IMR-90 (cell line): ENCODE results near the gene WDR43. TPM values are rescaled to one million over a fixed set of nuclear protein-coding genes. Genes with fewer than 3 reads are reported as not detected.

Experiments
- ATAC-seq: fragments of 200-7000 bp; cut with Tn5 transposase; 2 replicates; pipeline ENCODE4 v1.9.1; 2020; ENCODE audit warnings: low read depth, mild to moderate bottlenecking, moderate library complexity
- BruUV-seq: library from RNA; stranded (reverse); fragments of 400-500 nt; replicated peaks from 2 replicates; lab custom pipeline; 2021; lab: Mats Ljungman, UMichigan
- CTCF ChIA-PET: fragments of 300-600 bp; formaldehyde crosslinking; extraction: SDS; loops from one replicate; lab custom pipeline; 2021; ENCODE audit warnings: antibody characterized with exemption; lab: Yijun Ruan, JAX
- POLR2A ChIA-PET: fragments of 300-600 bp; sonication (Branson Sonifier 250); formaldehyde crosslinking; loops from one replicate; lab custom pipeline; 2022; ENCODE audit warnings: antibody characterized with exemption; ENCODE audit not compliant: unreplicated experiment; lab: Charles Lee
- DNase-seq: peaks from one replicate; pipeline ENCODE4 v3.0.0; 2013
- H2AFZ ChIP-seq: replicated peaks from 2 replicates; pipeline ENCODE3; 2013; ENCODE audit warnings: low read length, mild to moderate bottlenecking; ENCODE audit not compliant: poor library complexity
- H2AK5ac ChIP-seq: 2 replicates; pipeline ENCODE4 v1.6.1; 2013; ENCODE audit warnings: low read depth, low read length, inconsistent platforms
- H2AK9ac ChIP-seq: replicated peaks from 2 replicates; pipeline ENCODE3; 2013; ENCODE audit warnings: mild to moderate bottlenecking, low read depth, low read length, moderate library complexity; ENCODE audit not compliant: poor library complexity
- H2BK120ac ChIP-seq: 2 replicates; pipeline ENCODE4 v1.6.1; 2013; ENCODE audit warnings: low read depth, low read length, inconsistent platforms
- H2BK15ac ChIP-seq: 3 replicates; pipeline ENCODE4 v1.6.1; 2013; ENCODE audit warnings: low read depth, low read length, inconsistent platforms
- H2BK20ac ChIP-seq: 2 replicates; pipeline ENCODE4 v1.6.1; 2013; ENCODE audit warnings: low read depth, mild to moderate bottlenecking, inconsistent platforms, low read length, moderate library complexity
- H2BK5ac ChIP-seq: 2 replicates; pipeline ENCODE4 v1.6.1; 2013; ENCODE audit warnings: mild to moderate bottlenecking, low read depth, low read length, inconsistent platforms; ENCODE audit not compliant: poor library complexity, severe bottlenecking
- H3K14ac ChIP-seq: replicated peaks from 2 replicates; pipeline ENCODE4 v1.6.1; 2013; ENCODE audit warnings: low read depth, low read length, inconsistent platforms
- H3K18ac ChIP-seq: 2 replicates; pipeline ENCODE4 v1.6.1; 2013; ENCODE audit warnings: low read depth, low read length, control low read depth
- H3K23ac ChIP-seq: 2 replicates; pipeline ENCODE4 v1.6.1; 2013; ENCODE audit warnings: low read depth, low read length, inconsistent platforms
- H3K27ac ChIP-seq: 2 replicates; pipeline ENCODE4 v1.5.1; 2013; ENCODE audit warnings: mild to moderate bottlenecking, control low read depth, low read length; ENCODE audit not compliant: insufficient read depth
- H3K27me3 ChIP-seq: 2 replicates; pipeline ENCODE4 v1.6.1; 2013; ENCODE audit warnings: low read length; ENCODE audit not compliant: control insufficient read depth, insufficient read depth
- H3K36me3 ChIP-seq: 2 replicates; pipeline ENCODE4 v1.6.1; 2013; ENCODE audit warnings: low read length, mixed read lengths; ENCODE audit not compliant: control insufficient read depth, insufficient read depth
- H3K4ac ChIP-seq: 2 replicates; pipeline ENCODE4 v1.6.1; 2013; ENCODE audit warnings: low read depth, low read length, inconsistent platforms
- H3K4me1 ChIP-seq: 2 replicates; pipeline ENCODE4 v1.6.1; 2013; ENCODE audit warnings: low read length, mixed read lengths; ENCODE audit not compliant: control insufficient read depth, insufficient read depth
- H3K4me2 ChIP-seq: 2 replicates; pipeline ENCODE4 v1.6.1; 2013; ENCODE audit warnings: low read depth, mild to moderate bottlenecking, control low read depth, low read length, moderate library complexity
- H3K4me3 ChIP-seq: 2 replicates; pipeline ENCODE4 v1.5.1; 2013; ENCODE audit warnings: low read depth, mild to moderate bottlenecking, control low read depth, low read length, moderate library complexity; ENCODE audit not compliant: insufficient read depth
- H3K56ac ChIP-seq: 2 replicates; pipeline ENCODE4 v1.6.1; 2013; ENCODE audit warnings: low read length, inconsistent platforms; ENCODE audit not compliant: insufficient read depth; ENCODE audit errors: extremely low read depth
- H3K79me1 ChIP-seq, 2 experiments: 2 replicates each; pipeline ENCODE4 v1.6.1; 2013; ENCODE audit warnings: low read length in 2 of 2, inconsistent platforms in 1 of 2, low read depth in 1 of 2
- H3K9ac ChIP-seq: 2 replicates; pipeline ENCODE4 v1.6.1; 2013; ENCODE audit warnings: low read depth, low read length, control low read depth
- H3K9me1 ChIP-seq: 2 replicates; pipeline ENCODE4 v1.6.1; 2013; ENCODE audit warnings: low read length, inconsistent platforms; ENCODE audit not compliant: insufficient read depth
- H3K9me3 ChIP-seq: 2 replicates; pipeline ENCODE4 v1.6.1; 2013; ENCODE audit warnings: low read length; ENCODE audit not compliant: control insufficient read depth, insufficient read depth
- H4K20me1 ChIP-seq: 2 replicates; pipeline ENCODE4 v1.6.1; 2013; ENCODE audit warnings: low read length, inconsistent platforms; ENCODE audit not compliant: insufficient read depth
- H4K5ac ChIP-seq: 2 replicates; pipeline ENCODE4 v1.6.1; 2013; ENCODE audit warnings: mild to moderate bottlenecking, low read depth, low read length, control low read depth
- H4K8ac ChIP-seq, 2 experiments: 2 replicates each; pipeline ENCODE4 v1.6.1; 2013; ENCODE audit warnings: low read depth in 2 of 2, low read length in 2 of 2, control low read depth in 1 of 2, inconsistent platforms in 1 of 2
- H4K91ac ChIP-seq: 2 replicates; pipeline ENCODE4 v1.6.1; 2013; ENCODE audit warnings: low read depth, low read length, inconsistent platforms; ENCODE audit not compliant: insufficient read depth
- BHLHE40 ChIP-seq: fragments of 150-350 bp; IDR thresholded peaks from 2 replicates; pipeline ENCODE4 v1.6.1; 2016; ENCODE audit warnings: mild to moderate bottlenecking, low read depth, low read length
- CHD1 ChIP-seq: IDR thresholded peaks from 2 replicates; pipeline ENCODE4 v1.6.1; 2012; ENCODE audit warnings: low read depth, low read length, improper control_type of control experiment
- CTCF ChIP-seq: conservative IDR thresholded peaks from 2 replicates; pipeline ENCODE4 v1.5.1; 2012; ENCODE audit warnings: mild to moderate bottlenecking, low read depth, low read length, improper control_type of control experiment
- ELK1 ChIP-seq: fragments of 150-350 bp; IDR thresholded peaks from 2 replicates; pipeline ENCODE4 v1.6.1; 2016; ENCODE audit warnings: low read depth, mild to moderate bottlenecking, low read length, moderate library complexity, borderline replicate concordance
- NFE2L2 ChIP-seq: fragments of 150-350 bp; IDR thresholded peaks from 2 replicates; pipeline ENCODE4 v1.6.1; 2016; ENCODE audit warnings: low read depth, mild to moderate bottlenecking, low read length
- POLR2A ChIP-seq: IDR thresholded peaks from 2 replicates; pipeline ENCODE4 v1.6.1; 2012; ENCODE audit warnings: mild to moderate bottlenecking, low read depth, low read length
- RAD21 ChIP-seq: IDR thresholded peaks from 2 replicates; pipeline ENCODE4 v1.6.1; 2012; ENCODE audit warnings: low read length, improper control_type of control experiment
- RFX5 ChIP-seq: IDR thresholded peaks from 2 replicates; pipeline ENCODE4 v1.8.0; 2012; ENCODE audit warnings: low read depth, mild to moderate bottlenecking, low read length, moderate library complexity
- USF2 ChIP-seq: fragments of 150-350 bp; IDR thresholded peaks from 2 replicates; pipeline ENCODE4 v1.6.1; 2017; ENCODE audit warnings: mild to moderate bottlenecking, antibody characterized with exemption, low read length, low read depth
- WGBS, 2 experiments: methylation state at CpG; one replicate each; pipeline versions ENCODE4 v1.1.5 to v1.1.7; 2013; ENCODE audit warnings: missing lambda C conversion rate in 2 of 2; ENCODE audit not compliant: insufficient read length in 1 of 2; ENCODE audit errors: extremely low coverage in 2 of 2; 5-methylcytosine and 5-hydroxymethylcytosine counted together
- dilution Hi-C: fragments of 300-500 bp; cut with HindIII; formaldehyde crosslinking; loops from one replicate; pipeline ENCODE4 v1.14.3; 2018; ENCODE audit warnings: low sequenced_read_pairs; ENCODE audit not compliant: unreplicated experiment
- in situ Hi-C: fragments of 300-500 bp; cut with MboI; formaldehyde crosslinking; loops from 3 replicates; pipeline ENCODE4 v1.14.3; 2019; ENCODE audit warnings: low sequenced_read_pairs, inconsistent platforms, mixed read lengths
- intact Hi-C: fragments of 100-400 bp; cut with micrococcal nuclease; formaldehyde crosslinking; loops from 2 replicates; pipeline ENCODE4 v1.10.0; 2022
- polyA plus RNA-seq, 3 experiments: library from polyadenylated mRNA; depleted of rRNA; stranded (reverse); fragments of >200 nt; gene quantifications; 2 replicates each; pipeline ENCODE4 v1.2.3, GENCODE V29; 2012; ENCODE audit warnings: low replicate concordance in 1 of 3
- total RNA-seq: library from RNA; depleted of rRNA; stranded (reverse); fragments of >200 nt; gene quantifications from 2 replicates; pipeline ENCODE4 v1.2.3, GENCODE V29; 2012

The WDR43 gene
- total and polyA plus RNA-seq, 2 of the 4 experiments (the other 2 are of a cell fraction): 40.3 to 300 TPM

- H3K9ac ChIP-seq: no peak overlapping the region
- H2BK15ac ChIP-seq: no peak overlapping the region
- no peak for TF ChIP-seq BHLHE40
- TF ChIP-seq RAD21: no peak
- TF ChIP-seq ELK1: no peak
- TF ChIP-seq CHD1: no peak
- TF ChIP-seq CTCF: no peak
- TF ChIP-seq NFE2L2: no peak
- TF ChIP-seq RFX5: no peak
- TF ChIP-seq POLR2A: no peak
- no peak for TF ChIP-seq USF2
- dilution Hi-C loops: no loop called here
- intact Hi-C loops: no loop called here
- H3K27me3 ChIP-seq: no peaks in the 10 kb centered on the region
- DNase-seq (no peak), ATAC-seq (no peak)
- ChIA-PET CTCF (no interaction called here), POLR2A (interaction anchor here (0.6 to 1.5 kb wide), 2 partner anchors 10 to 11 kb away, joined by 3 to 11 read pairs; partner anchors contain the start of gene WDR43)
- H2BK20ac ChIP-seq: no peak overlapping the region
- H3K14ac ChIP-seq: no peak overlapping the region; the same call in 1 of the 2 replicates
- peak overlapping the region; percentile 80 for H2BK5ac ChIP-seq
- no CpG with 5 or more reads among the region's 2 CpGs for WGBS, 2 experiments
- no peak overlapping the region for H4K91ac ChIP-seq
- in situ Hi-C loops: loop anchor here (25.0 kb wide), 1 partner anchor 318 kb away; no protein-coding TSS in a partner anchor
- H2AK5ac ChIP-seq: peak overlapping the region; percentile 56; the same call in 1 of the 2 replicates
- H3K4me2 ChIP-seq: peak overlapping the region; percentile 31; the same call in 1 of the 2 replicates
- peaks cover 16% of the 10 kb centered on the region for H3K4me1 ChIP-seq
- H3K36me3 ChIP-seq: peaks cover 30% of the 10 kb centered on the region
- H2AFZ ChIP-seq: no peak overlapping the region
- H3K9me3 ChIP-seq: no peaks in the 10 kb centered on the region
- BruUV-seq: no TSS peak
- peak overlapping the region; percentile 20; the same call in 1 of the 2 replicates for H3K27ac ChIP-seq
- no peak overlapping the region; the same call in 1 of the 2 replicates for H2BK120ac ChIP-seq
- peaks cover 69% of the 10 kb centered on the region for H4K20me1 ChIP-seq
- H2AK9ac ChIP-seq: no peak overlapping the region
- peak overlapping the region; percentile 14; the same call in 1 of the 2 replicates for H3K18ac ChIP-seq
- H3K23ac ChIP-seq: no peak overlapping the region
- H3K79me1 ChIP-seq: peaks cover 24 to 69% of the 10 kb centered on the region in 2 experiments
- H3K9me1 ChIP-seq: peaks cover 16% of the 10 kb centered on the region
- H3K4me3 ChIP-seq: no peak overlapping the region
- no peak overlapping the region; the same call in 1 of the 2 replicates for H4K5ac ChIP-seq
- H3K56ac ChIP-seq: no peak overlapping the region
- H4K8ac ChIP-seq: peak overlapping the region in 1 of 2 experiments; percentile 29; a peak in 1 of 4 replicates
- peak overlapping the region; percentile 35; the same call in 1 of the 2 replicates for H3K4ac ChIP-seq
Measured at GRCh38 chr2:28904802-28905457, 10.5 kb downstream of the WDR43 start.
